ENCODE measurements around the gene SOHLH1.

DNA sequence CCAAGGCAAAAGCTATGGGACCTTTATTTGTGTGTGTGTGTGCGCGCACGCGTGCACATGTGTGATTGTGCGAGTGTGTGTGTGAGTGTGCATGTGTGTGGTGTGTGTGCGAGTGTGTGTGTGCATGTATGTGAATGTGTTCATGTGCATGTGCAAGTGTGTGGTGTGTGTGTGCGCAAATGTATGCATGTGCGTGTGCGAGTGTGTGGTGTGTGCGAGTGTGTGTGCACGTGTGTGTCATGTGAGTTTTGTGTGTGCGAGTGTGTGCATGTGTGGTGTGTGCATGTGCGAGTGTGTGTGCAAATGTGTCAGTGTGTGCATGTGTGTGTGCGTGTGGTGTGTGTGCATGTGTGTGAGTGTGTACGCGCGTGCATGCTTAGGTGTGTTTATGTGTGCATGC is 48.9 kb downstream of the SOHLH1 start:
- no peak for TF ChIP-seq NR2C2 (CRISPR knock-in tag; IDR thresholded peaks at IDR 0.05; ENCODE audit: borderline replicate concordance)
- no peak for TF ChIP-seq ZSCAN29 (CRISPR knock-in tag; conservative IDR thresholded peaks at IDR 0.05)
- no peak for TF ChIP-seq NR2F6 (IDR thresholded peaks at IDR 0.05)
- no peak for TF ChIP-seq NR2F6 (CRISPR knock-in tag; IDR thresholded peaks at IDR 0.05)

Data from HepG2 (cell line).